H1 (cell line): ENCODE data around the gene MYRIP. TPM values are rescaled to one million over a fixed set of nuclear protein-coding genes. Genes with fewer than 3 reads are reported as not detected.

Source experiments
- polyA plus RNA-seq, 7 experiments: library from polyadenylated mRNA; depleted of rRNA in 3 of 7; stranded (reverse) in 5 of 7; unstranded in 2 of 7; fragments of >200 nt in 5 of 7; fragments of 200-250 nt in 2 of 7; gene quantifications; 1 replicate in 5 of 7; 2 replicates in 1 of 7; 4 replicates in 1 of 7; pipeline versions ENCODE4 v1.2.1 to v1.2.3, GENCODE V29; 2011 to 2013; ENCODE audit warnings: missing spikeins in 2 of 7, mixed read lengths in 2 of 7
- total RNA-seq: library from RNA; stranded (reverse); fragmentation: NEBNext Ultra II Directional; extraction: Animal tissue kit (Norgen Biotek cat#: 25700); gene quantifications from 2 replicates; pipeline ENCODE4 v1.2.1, GENCODE V29; 2021
- TF ChIP-seq, protein P1 (sequence below): IDR thresholded peaks from 2 replicates; pipeline ENCODE4 v1.6.1; 2011; ENCODE audit warnings: low read depth, mild to moderate bottlenecking, low read length; ENCODE audit not compliant: insufficient read depth
- TF ChIP-seq, protein P2 (sequence below): fragments of 300-600 bp; sonication (generic); IDR thresholded peaks from 2 replicates; pipeline ENCODE4 v1.7.1; 2012; ENCODE audit warnings: low read length, moderate library complexity, mild to moderate bottlenecking, inconsistent platforms; ENCODE audit not compliant: insufficient replicate concordance

The MYRIP gene
- total and polyA plus RNA-seq, 2 of the 8 experiments (the other 6 are each of a cell fraction or from before 2014, with no cell fraction given): 0.54 to 4.3 TPM

DNA sequence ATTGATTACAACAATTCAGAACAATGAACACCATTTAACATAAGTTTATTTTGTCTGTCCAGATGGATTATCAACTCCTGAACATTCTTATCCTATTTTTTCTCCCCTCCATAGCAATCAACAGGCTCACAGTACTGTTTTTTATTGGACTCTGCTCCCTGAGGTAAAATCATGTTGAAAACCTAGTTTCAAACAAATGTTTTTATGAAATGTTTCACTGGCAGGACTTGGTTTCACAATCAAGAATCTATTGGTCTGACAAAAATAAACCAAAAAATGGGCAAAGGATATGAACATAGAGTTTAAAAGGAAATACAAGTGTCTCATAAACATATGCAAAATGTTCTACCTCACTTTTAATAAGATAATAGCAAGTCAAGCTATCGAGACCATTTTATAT is 2.6 kb upstream of the MYRIP start (continued):
- TF ChIP-seq, protein P1, sequence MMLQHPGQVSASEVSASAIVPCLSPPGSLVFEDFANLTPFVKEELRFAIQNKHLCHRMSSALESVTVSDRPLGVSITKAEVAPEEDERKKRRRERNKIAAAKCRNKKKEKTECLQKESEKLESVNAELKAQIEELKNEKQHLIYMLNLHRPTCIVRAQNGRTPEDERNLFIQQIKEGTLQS: no peak
- TF ChIP-seq, protein P2, sequence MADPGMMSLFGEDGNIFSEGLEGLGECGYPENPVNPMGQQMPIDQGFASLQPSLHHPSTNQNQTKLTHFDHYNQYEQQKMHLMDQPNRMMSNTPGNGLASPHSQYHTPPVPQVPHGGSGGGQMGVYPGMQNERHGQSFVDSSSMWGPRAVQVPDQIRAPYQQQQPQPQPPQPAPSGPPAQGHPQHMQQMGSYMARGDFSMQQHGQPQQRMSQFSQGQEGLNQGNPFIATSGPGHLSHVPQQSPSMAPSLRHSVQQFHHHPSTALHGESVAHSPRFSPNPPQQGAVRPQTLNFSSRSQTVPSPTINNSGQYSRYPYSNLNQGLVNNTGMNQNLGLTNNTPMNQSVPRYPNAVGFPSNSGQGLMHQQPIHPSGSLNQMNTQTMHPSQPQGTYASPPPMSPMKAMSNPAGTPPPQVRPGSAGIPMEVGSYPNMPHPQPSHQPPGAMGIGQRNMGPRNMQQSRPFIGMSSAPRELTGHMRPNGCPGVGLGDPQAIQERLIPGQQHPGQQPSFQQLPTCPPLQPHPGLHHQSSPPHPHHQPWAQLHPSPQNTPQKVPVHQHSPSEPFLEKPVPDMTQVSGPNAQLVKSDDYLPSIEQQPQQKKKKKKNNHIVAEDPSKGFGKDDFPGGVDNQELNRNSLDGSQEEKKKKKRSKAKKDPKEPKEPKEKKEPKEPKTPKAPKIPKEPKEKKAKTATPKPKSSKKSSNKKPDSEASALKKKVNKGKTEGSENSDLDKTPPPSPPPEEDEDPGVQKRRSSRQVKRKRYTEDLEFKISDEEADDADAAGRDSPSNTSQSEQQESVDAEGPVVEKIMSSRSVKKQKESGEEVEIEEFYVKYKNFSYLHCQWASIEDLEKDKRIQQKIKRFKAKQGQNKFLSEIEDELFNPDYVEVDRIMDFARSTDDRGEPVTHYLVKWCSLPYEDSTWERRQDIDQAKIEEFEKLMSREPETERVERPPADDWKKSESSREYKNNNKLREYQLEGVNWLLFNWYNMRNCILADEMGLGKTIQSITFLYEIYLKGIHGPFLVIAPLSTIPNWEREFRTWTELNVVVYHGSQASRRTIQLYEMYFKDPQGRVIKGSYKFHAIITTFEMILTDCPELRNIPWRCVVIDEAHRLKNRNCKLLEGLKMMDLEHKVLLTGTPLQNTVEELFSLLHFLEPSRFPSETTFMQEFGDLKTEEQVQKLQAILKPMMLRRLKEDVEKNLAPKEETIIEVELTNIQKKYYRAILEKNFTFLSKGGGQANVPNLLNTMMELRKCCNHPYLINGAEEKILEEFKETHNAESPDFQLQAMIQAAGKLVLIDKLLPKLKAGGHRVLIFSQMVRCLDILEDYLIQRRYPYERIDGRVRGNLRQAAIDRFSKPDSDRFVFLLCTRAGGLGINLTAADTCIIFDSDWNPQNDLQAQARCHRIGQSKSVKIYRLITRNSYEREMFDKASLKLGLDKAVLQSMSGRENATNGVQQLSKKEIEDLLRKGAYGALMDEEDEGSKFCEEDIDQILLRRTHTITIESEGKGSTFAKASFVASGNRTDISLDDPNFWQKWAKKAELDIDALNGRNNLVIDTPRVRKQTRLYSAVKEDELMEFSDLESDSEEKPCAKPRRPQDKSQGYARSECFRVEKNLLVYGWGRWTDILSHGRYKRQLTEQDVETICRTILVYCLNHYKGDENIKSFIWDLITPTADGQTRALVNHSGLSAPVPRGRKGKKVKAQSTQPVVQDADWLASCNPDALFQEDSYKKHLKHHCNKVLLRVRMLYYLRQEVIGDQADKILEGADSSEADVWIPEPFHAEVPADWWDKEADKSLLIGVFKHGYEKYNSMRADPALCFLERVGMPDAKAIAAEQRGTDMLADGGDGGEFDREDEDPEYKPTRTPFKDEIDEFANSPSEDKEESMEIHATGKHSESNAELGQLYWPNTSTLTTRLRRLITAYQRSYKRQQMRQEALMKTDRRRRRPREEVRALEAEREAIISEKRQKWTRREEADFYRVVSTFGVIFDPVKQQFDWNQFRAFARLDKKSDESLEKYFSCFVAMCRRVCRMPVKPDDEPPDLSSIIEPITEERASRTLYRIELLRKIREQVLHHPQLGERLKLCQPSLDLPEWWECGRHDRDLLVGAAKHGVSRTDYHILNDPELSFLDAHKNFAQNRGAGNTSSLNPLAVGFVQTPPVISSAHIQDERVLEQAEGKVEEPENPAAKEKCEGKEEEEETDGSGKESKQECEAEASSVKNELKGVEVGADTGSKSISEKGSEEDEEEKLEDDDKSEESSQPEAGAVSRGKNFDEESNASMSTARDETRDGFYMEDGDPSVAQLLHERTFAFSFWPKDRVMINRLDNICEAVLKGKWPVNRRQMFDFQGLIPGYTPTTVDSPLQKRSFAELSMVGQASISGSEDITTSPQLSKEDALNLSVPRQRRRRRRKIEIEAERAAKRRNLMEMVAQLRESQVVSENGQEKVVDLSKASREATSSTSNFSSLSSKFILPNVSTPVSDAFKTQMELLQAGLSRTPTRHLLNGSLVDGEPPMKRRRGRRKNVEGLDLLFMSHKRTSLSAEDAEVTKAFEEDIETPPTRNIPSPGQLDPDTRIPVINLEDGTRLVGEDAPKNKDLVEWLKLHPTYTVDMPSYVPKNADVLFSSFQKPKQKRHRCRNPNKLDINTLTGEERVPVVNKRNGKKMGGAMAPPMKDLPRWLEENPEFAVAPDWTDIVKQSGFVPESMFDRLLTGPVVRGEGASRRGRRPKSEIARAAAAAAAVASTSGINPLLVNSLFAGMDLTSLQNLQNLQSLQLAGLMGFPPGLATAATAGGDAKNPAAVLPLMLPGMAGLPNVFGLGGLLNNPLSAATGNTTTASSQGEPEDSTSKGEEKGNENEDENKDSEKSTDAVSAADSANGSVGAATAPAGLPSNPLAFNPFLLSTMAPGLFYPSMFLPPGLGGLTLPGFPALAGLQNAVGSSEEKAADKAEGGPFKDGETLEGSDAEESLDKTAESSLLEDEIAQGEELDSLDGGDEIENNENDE: no peak
- TF ChIP-seq, all 59 proteins: peak for 0
